ENCODE data around the gene CKS1B. TPM values are rescaled to one million over a fixed set of nuclear protein-coding genes. Genes with fewer than 3 reads are reported as not detected.

CKS1B gene
- total RNA-seq, 2 donors from 2014 or later, result 145 to 229 TPM

DNA sequence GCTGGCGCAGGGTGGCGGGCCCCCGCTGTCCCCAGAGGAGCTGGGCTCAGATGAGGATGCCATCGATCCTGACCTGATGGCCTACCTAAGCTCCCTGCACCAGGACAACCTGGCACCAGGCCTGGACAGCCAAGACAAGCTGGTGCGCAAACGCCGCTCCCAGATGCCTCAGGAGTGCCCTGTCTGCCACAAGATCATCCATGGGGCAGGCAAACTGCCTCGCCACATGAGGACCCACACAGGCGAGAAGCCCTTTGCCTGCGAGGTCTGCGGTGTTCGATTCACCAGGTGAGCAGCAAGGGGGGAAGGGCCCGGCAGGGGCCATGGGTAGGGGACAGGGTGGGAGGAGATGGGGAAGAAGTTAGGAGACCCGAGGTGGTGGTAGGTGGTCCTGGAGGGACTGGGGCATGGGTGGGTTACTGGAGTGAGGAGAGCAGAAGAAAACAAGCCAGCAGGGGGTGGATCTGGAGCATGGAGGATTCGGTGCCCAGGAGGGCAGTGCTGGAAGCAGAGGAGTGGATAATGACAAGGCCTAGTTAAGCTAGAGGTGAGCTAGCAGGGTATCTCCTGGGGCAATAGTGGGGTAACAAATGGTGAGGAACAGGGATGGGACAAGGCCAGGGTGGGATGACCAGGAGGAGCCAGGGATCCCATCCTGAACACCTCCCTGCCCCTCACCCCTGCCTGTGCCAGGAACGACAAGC, 41.2 kb downstream of the CKS1B start:
- Mint-ChIP-seq H3K9me3 (no peaks in the 10 kb centered on the region), H3K27ac (no peak overlapping the region), H3K4me3 (no peak overlapping the region), H3K27me3 (ENCODE audit: insufficient read depth) (peaks cover 5% of the 10 kb centered on the region), H3K4me1 (peaks cover 7% of the 10 kb centered on the region), H3K36me3 (ENCODE audit: low read depth) (peaks cover 14% of the 10 kb centered on the region)
- H3K27ac ChIP-seq (ENCODE audit: low read depth, low read length), result no peak overlapping the region
- no peak overlapping the region for H3K9ac ChIP-seq (ENCODE audit: extremely low read depth, low read length, poor library complexity, severe bottlenecking)
- no peaks in the 10 kb centered on the region for H3K27me3 ChIP-seq (ENCODE audit: control insufficient read depth, insufficient read depth, low read length, poor library complexity, severe bottlenecking)
- peaks cover 10% of the 10 kb centered on the region for H3K36me3 ChIP-seq (ENCODE audit: control insufficient read depth, insufficient read depth, low read length)
- H3K4me3 ChIP-seq (ENCODE audit: low read length), result no peak overlapping the region
- no peak for DNase-seq
- no peaks in the 10 kb centered on the region for H3K4me1 ChIP-seq (ENCODE audit: control insufficient read depth, insufficient read depth, low read length)
- WGBS, 2 experiments (ENCODE audit: insufficient coverage in 1 of 2, insufficient read length in 1 of 2), result 94 to 95% methylated on average over 16 of the region's 16 CpGs
- TF ChIP-seq, protein P1, sequence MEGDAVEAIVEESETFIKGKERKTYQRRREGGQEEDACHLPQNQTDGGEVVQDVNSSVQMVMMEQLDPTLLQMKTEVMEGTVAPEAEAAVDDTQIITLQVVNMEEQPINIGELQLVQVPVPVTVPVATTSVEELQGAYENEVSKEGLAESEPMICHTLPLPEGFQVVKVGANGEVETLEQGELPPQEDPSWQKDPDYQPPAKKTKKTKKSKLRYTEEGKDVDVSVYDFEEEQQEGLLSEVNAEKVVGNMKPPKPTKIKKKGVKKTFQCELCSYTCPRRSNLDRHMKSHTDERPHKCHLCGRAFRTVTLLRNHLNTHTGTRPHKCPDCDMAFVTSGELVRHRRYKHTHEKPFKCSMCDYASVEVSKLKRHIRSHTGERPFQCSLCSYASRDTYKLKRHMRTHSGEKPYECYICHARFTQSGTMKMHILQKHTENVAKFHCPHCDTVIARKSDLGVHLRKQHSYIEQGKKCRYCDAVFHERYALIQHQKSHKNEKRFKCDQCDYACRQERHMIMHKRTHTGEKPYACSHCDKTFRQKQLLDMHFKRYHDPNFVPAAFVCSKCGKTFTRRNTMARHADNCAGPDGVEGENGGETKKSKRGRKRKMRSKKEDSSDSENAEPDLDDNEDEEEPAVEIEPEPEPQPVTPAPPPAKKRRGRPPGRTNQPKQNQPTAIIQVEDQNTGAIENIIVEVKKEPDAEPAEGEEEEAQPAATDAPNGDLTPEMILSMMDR (conservative IDR thresholded peaks at IDR 0.05), result no peak
- no peaks in the 10 kb centered on the region for H3K9me3 ChIP-seq (ENCODE audit: control insufficient read depth, low read length)

DNA sequence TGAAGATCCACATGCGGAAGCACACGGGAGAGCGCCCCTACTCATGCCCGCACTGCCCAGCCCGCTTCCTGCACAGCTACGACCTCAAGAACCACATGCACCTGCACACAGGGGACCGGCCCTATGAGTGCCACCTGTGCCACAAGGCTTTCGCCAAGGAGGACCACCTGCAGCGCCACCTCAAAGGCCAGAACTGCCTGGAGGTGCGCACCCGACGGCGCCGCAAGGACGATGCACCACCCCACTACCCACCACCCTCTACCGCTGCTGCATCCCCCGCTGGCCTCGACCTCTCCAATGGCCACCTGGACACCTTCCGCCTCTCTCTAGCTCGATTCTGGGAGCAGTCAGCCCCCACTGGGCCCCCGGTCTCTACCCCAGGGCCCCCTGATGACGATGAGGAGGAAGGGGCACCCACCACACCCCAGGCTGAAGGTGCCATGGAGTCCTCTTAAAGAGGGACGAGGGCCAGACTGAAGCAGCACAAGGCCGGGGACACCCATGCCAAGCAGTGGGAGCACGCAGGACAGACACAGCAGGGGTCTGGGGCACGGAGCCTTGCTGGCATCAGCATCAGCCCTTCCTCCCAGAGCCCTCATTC, 41.9 kb downstream of the CKS1B start:
- no peak overlapping the region for H3K4me3 ChIP-seq (ENCODE audit: low read length)
- H3K9me3 Mint-ChIP-seq, result no peaks in the 10 kb centered on the region
- H3K9me3 ChIP-seq (ENCODE audit: control insufficient read depth, low read length), result no peaks in the 10 kb centered on the region
- no peaks in the 10 kb centered on the region for H3K4me1 ChIP-seq (ENCODE audit: control insufficient read depth, insufficient read depth, low read length)
- 94 to 99% methylated on average over 12 to 26 of the region's 26 CpGs for WGBS, 2 experiments (ENCODE audit: insufficient coverage in 1 of 2, insufficient read length in 1 of 2)
- H3K4me3 Mint-ChIP-seq, result no peak overlapping the region
- peaks cover 14% of the 10 kb centered on the region for H3K36me3 Mint-ChIP-seq (ENCODE audit: low read depth)
- no peaks in the 10 kb centered on the region for H3K27me3 ChIP-seq (ENCODE audit: control insufficient read depth, insufficient read depth, low read length, poor library complexity, severe bottlenecking)
- H3K27me3 Mint-ChIP-seq (ENCODE audit: insufficient read depth), result peaks cover 5% of the 10 kb centered on the region
- H3K9ac ChIP-seq (ENCODE audit: extremely low read depth, low read length, poor library complexity, severe bottlenecking), result no peak overlapping the region
- H3K27ac Mint-ChIP-seq, result no peak overlapping the region
- H3K36me3 ChIP-seq (ENCODE audit: control insufficient read depth, insufficient read depth, low read length), result peaks cover 10% of the 10 kb centered on the region
- TF ChIP-seq, protein P1 (conservative IDR thresholded peaks at IDR 0.05), result no peak
- H3K4me1 Mint-ChIP-seq, result peaks cover 4% of the 10 kb centered on the region
- DNase-seq, result no peak
- H3K27ac ChIP-seq (ENCODE audit: low read depth, low read length), result no peak overlapping the region

DNA sequence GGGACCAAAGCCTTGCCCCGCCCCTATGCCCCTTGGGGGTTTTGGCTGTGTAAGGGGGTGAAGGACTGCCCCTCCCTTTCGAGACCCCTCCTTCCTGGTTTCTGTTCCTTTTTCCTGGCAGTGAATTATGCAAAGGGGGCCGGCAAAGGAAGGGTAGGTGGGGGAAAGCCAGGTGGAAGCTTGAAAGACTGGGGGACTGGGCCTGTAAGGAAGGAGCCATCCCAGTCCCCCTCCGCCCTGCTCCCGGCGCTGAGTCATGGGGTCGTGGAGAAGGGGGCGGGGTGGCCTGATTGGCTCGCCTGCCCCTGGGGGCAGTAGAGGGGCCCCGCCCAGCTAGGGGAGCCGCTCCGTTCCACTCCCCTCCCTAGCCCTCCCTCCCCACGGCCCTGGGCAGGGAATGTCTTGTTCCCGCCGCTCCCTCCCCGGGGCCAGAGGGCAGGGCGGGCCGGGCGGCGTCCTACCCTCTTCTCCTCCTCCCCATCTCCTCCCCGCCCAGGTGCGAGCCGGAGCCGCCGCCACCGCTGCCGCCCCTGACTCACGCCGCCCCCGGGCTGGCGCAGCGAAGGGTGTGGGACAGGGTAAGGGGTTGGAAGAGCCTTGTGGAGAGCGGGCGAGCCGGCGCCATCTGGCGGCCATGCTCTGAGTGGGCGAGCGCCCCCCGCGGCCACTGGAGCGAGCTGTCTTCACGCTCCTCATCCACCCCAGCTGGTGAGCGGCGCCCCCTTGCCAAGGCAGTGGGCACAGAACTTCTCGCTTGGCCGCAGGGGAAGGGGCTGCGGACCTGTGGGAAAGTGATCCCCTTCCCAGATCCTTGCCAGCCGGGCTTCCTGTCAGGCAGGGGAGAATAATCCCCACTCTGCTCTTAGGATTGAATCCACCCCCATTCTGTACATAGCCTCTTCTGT, 42.8 kb downstream of the CKS1B start:
- DNase-seq, result peak; percentile 98
- Histone ChIP-seq H3K9me3 (ENCODE audit: control insufficient read depth, low read length) (no peaks in the 10 kb centered on the region), H3K27ac (ENCODE audit: low read depth, low read length) (peak overlapping the region; percentile 54), H3K9ac (ENCODE audit: extremely low read depth, low read length, poor library complexity, severe bottlenecking) (peak overlapping the region; percentile 34), H3K27me3 (ENCODE audit: control insufficient read depth, insufficient read depth, low read length, poor library complexity, severe bottlenecking) (no peaks in the 10 kb centered on the region), H3K36me3 (ENCODE audit: control insufficient read depth, insufficient read depth, low read length) (peaks cover 10% of the 10 kb centered on the region), H3K4me1 (ENCODE audit: control insufficient read depth, insufficient read depth, low read length) (no peaks in the 10 kb centered on the region), H3K4me3 (ENCODE audit: low read length) (peak overlapping the region; percentile 53)
- WGBS, 2 experiments (ENCODE audit: insufficient coverage in 1 of 2, insufficient read length in 1 of 2), result 8 to 25% methylated on average over 8 to 49 of the region's 49 CpGs
- H3K4me3 Mint-ChIP-seq, result peak overlapping the region; percentile 47
- H3K36me3 Mint-ChIP-seq (ENCODE audit: low read depth), result peaks cover 14% of the 10 kb centered on the region
- peak overlapping the region; percentile 93 for H3K27ac Mint-ChIP-seq
- H3K4me1 Mint-ChIP-seq, result peaks cover 3% of the 10 kb centered on the region
- H3K27me3 Mint-ChIP-seq (ENCODE audit: insufficient read depth), result peaks cover 5% of the 10 kb centered on the region
- H3K9me3 Mint-ChIP-seq, result no peaks in the 10 kb centered on the region
- TF ChIP-seq, protein P1 (conservative IDR thresholded peaks at IDR 0.05), result peak; percentile 100

All from endodermal cell (in vitro differentiated cells).